ENCODE results near the gene BRICD5.
"Not testable (repeated sequence)": the region's sequence is repeated elsewhere in the genome, so short reads cannot be mapped to it uniquely, and the experiment has no call there.

Gene BRICD5

DNA sequence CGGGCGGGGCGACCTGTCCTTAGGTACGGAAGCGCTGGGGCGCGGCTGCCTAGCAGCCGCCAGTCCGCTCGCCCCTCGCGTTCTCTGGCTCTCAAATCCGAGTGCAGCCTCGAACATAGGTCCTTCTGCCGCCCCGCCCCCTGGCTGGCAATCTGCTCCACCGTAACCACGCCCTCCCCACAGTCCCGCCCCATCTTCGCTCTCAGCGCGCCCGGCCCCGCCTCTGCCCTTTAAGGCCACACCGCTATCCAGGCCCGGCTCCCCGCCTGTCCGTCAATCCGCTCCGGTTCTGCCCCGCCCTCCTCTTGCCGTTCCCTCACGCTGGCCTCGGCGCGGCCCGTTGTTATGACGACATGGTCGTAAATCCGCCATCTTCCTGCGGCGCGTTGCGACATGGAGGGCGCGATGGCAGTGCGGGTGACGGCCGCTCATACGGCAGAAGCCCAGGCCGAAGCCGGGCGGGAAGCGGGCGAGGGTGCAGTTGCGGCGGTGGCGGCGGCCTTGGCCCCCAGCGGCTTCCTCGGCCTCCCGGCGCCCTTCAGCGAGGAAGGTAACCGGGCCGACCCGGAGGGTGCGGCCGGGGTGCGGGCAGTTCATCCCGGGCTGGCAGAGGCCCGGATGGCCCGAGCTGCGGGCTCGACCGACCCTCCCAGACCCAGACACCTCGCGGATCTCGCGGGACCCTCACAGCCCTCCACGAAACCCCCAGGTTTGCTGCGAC is 12.7 kb upstream of the BRICD5 start, which contains the start of gene E4F1:
Gene E4F1, plus strand, starts transcription at position 371 of the 721 bp plus-strand sequence. Its CDS starts 23 bp downstream, at position 394.
- peak; percentile 98 for DNase-seq (ENCODE audit: low spot score)

DNA sequence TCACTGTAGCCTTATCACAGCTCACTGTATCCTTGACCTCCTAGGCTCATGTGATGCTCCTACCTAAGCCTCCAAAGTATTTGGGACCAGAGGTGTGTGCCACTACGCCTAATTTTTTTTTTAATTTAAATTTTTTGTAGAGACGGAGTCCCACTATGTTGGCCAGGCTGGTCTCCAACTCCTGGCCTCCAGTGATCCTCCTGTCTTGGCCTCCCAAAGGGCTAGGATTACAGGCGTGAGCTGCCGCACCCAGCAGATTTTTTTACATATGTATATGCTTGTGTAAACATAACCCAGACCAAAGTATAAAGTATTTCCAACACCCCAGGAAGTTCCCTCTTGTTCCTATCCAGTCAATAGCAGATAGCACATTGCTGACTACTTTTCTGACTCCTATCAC is 5.7 kb upstream of the BRICD5 start:
- DNase-seq (ENCODE audit: low spot score), result no peak

DNA sequence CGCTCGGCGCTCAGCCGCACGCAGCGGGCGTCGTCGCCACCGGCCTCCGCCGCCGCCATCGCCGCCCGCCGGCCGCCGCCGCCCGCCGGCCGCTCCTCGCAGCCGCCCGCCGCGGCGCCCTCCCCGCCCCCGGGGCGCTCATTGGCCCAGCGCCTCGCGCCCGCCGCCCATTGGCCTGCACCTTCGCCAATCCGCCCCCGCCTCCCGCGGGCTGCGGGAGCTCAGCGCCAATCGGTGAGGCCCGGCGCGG is 4.0 kb upstream of the BRICD5 start, which contains the start of gene PGP:
Gene PGP, minus strand, starts transcription at position 122 of the 250 bp plus-strand sequence. Its CDS starts 63 bp downstream, at position 59.
- no peak for DNase-seq (ENCODE audit: low spot score)

DNA sequence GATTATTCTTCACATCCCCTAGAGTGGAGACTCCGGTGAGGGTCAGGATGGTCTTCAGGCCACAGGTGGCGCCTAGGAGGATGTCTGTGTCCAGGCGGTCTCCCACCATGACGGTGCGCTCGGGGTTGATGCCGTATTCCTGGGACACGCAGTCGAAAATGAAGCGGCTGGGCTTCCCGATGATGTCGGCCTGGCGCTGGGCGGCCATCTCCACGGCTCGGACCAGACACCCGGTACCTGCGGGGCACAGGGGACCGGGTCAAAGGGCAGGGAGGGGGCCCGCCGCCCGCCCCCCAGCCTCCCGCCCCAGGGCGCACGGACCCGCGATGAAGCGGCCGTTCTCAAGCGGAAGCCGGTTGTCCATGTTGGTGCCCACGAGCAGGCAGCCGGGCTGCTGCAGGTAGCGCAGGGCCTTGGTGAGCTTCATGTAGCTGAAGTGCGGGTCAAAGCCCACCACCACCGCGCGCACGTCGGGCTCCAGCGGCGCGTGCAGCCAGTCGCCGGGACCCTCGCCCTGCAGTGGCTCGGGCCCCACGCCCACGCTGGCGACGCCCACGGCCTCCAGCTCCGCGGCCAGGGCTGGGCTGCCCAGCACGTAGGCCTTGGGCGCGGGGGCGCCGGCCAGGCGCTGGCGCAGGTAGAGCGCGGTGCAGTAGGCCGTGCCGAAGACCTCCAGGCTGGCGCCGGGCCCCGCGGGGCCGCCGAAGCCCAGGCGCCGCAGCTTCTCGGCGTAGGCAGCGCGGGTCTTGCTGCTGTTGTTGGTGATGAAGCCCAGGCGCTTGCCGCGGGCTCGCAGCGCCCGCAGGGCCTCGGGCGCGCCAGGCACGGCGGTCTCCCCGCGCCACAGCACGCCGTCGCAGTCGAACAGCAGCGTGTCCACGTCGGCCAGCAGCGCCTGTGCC is 3.4 kb upstream of the BRICD5 start:
- DNase-seq (ENCODE audit: low spot score), result no peak

DNA sequence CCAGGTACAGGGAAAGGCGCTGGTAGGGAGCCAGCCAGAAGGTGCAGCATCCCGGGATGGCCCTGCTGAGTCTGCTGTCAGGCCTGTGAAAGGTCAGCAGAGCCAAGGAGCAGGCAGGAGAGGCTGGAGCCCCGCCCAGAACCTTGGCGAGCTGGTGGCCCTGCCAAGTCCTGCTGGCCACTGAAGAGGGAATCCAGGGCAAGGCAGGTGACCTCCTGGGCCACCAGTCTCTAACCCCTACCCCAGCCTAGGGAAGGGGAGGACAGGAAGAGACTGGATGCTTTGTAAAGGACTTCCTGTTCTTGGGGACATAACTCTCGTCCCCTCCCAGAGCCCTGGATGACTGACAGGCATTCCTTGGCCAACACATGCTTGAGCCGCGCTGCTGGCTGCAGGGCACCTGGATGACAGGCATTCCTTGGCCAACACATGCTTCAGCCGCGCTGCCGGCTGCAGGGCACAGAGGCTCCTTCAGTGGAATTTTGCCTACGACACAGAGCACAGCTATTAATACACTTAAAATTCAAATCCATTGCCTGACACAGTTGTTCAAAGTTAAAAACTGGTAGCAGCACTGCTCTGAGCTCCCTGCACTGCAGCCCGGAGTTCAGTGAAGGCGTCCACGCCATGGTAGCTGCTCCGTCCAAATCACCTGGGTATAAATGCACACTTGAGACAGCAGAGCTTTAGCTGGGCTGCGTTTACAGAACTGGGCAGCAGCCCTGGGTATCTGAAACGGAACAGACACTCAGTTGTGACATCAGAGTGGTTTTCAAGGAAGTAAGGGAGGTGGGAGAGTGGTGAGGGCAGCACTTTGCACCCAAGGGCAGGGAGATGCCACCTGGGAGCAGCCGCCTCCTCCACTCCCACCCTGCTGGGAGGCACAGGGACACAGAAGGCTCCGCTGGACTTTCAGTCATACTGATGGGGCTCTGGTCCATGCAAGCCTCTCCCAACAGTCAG is 2.0 kb upstream of the BRICD5 start:
- DNase-seq (ENCODE audit: low spot score), result no peak

DNA sequence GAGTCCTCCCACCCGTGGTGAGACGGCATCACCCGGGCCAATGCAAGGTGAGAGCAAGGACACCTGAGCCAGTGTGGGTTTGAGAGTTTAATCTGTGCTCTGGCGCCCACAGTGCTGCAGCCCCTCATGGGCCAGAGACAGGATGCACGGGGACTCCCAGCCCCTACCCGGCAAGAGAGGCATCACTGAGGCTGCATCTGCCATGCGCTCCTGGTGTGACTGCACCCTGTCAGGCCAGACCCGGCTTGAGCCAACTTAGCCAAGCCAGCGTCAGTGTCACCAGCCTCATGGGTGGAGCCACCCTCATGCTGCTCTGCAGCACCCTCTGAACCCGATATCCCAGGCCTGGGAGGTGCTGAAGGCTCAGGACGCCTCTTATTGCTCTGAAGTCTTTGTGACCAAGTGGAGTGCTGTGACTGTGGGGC is 1.3 kb upstream of the BRICD5 start:
- DNase-seq (ENCODE audit: low spot score), result no peak

DNA sequence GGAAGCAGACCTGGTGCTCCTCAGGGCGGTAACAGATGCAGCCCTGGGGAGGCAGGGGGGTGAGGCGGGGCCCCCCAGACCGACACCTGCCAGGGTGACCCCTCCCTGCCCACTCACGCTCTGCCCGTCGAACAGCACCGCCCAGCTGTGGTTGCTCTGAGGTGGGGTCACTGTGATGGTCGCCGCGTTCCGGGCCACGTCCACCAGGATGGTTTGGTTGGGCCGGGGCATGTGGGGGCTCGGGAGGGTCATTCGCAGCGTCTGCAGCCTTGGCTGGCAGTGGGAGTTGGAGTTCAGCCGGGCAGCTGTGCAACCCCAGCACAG is 692 bp downstream of the BRICD5 start:
- no peak for DNase-seq (ENCODE audit: low spot score)

DNA sequence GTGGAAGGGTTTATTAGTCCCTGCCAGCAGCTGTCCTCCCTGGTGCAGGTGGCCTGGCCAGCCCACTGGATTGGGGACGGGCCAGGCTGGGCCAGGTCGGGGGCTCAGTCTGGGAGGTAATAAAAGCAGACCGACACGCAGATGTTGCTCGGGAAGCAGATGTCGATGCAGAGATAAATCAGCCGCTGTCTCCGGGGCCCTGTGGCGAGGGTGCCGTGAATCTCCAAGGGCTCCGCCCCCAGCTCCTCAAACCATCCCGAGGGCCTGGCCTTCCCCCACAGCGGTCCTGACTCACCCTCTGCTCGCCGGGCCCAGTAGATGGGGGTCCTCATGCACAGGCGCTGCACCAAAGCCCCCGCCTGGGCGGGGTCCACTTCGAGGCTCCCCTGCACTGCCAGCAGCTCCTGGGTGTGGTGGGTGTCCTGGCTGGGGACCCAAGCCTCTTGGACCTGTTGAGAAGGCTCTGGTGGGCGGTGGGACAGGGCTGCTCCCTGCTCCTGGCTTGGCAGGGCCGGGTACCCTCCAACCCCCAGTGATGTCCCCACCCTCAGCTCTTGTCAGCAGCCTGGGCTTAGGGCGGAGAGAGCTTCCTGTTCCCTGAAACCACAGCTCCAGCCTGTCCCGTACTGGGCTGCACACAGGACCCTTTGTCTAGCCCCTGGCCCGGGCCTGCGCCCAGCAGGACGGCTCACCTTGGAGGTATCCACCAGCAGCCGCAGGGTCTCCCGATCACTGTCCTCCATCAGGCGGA is 1.2 kb downstream of the BRICD5 start:
- DNase-seq (ENCODE audit: low spot score), result no peak

DNA sequence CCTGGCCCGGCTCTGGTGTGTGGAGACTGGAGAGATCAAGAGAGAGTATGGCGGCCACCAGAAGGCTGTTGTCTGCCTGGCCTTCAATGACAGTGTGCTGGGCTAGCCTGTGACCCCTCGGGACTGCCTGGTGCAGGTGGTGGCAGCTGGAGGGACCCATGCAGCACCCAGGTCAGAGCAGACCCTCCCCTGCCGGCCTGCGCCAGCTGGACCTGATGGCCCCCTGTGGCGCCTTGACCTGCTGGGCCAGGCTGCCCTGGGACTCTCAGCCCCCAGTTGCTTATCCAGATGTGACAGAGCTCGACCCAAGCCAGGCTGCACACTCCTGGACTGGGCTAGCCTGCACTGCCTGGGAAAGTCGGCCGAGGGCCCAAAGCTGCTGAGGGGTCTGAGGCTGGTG is 1.9 kb downstream of the BRICD5 start:
- DNase-seq (ENCODE audit: low spot score), result no peak

DNA sequence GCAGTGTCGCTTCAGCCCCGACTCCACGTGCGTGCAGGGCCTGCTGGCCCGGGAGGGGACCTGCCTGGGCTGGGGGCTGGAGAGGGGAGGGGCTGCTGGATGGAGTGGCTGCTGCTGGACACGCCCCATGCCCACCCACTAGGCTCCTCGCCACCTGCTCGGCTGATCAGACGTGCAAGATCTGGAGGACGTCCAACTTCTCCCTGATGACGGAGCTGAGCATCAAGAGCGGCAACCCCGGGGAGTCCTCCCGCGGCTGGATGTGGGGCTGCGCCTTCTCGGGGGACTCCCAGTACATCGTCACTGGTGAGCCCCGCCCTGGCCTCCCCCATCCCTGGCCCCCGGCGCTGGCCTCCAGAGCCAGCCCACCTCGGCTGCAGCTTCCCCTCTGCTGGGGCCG is 2.4 kb downstream of the BRICD5 start:
- no peak for DNase-seq (ENCODE audit: low spot score)

DNA sequence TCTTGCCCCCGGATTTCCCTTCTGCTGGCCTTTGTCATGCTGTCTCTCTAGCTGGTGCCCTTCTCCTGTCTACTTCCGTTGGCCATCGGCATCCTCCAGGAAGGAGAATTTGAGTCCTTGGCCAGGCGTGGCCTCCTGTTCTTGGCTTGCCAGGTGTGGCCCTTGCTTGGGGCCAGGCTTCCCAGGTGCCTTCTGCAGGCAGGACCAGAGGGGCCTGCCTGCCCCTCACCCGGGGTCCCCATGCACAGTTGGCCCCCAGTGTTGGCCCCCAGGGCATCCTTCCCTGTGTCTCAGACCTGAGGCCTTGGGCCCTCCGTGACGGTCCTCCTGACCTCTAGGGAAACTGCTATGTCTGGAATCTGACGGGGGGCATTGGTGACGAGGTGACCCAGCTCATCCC is 2.8 kb downstream of the BRICD5 start:
- DNase-seq (ENCODE audit: low spot score), result no peak

DNA sequence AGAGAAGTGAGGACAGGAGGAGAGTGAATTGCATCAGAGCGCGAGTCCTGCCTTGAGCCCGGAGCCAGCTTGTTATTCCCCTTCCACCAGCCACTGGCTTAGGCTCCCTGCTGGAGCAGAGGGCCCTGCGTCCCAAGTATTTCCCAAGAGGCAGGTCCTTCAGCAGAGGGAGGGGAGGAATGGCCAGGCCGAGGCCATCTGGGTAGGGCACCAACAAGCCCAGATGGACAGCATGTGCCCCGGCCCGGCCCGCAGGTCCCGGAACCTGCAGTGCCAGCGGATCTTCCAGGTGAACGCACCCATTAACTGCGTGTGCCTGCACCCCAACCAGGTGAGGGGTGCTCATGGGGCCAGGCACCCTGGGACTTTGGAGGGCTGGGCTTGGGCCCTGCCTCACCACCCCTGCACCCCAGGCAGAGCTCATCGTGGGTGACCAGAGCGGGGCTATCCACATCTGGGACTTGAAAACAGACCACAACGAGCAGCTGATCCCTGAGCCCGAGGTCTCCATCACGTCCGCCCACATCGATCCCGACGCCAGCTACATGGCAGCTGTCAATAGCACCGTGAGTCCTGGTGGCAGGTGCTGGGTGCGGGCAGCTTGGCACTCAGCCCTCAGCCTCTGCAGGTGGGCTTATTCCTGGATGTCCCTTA is 3.8 kb downstream of the BRICD5 start:
- no peak for DNase-seq (ENCODE audit: low spot score)

DNA sequence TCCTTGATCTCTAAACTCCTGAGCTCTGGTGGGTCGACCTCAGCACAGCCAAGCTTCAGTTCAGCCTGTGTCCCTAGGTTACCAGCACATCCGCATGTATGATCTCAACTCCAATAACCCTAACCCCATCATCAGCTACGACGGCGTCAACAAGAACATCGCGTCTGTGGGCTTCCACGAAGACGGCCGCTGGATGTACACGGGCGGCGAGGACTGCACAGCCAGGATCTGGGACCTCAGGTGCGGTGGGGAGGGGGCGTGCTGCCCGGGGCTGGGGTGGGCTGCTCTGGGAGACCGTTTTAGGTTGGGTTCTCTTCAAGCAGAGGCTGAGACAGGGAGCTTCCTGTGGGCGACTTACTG is 4.3 kb downstream of the BRICD5 start:
- DNase-seq (ENCODE audit: low spot score), result no peak

DNA sequence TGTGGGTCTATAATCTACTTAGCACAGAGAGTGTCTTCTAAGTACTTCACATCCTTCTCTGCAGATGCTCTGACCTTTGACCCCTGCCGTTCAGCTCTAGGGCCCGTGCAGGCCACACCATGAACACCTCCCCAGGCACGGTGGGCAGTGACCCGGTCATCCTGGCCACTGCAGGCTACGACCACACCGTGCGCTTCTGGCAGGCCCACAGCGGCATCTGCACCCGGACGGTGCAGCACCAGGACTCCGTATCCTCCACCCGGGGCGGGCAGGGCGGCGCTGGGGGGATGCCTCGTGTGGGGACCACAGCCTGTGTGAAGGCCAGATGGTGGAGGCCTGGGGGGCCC is 4.7 kb downstream of the BRICD5 start:
- DNase-seq (ENCODE audit: low spot score), result no peak

DNA sequence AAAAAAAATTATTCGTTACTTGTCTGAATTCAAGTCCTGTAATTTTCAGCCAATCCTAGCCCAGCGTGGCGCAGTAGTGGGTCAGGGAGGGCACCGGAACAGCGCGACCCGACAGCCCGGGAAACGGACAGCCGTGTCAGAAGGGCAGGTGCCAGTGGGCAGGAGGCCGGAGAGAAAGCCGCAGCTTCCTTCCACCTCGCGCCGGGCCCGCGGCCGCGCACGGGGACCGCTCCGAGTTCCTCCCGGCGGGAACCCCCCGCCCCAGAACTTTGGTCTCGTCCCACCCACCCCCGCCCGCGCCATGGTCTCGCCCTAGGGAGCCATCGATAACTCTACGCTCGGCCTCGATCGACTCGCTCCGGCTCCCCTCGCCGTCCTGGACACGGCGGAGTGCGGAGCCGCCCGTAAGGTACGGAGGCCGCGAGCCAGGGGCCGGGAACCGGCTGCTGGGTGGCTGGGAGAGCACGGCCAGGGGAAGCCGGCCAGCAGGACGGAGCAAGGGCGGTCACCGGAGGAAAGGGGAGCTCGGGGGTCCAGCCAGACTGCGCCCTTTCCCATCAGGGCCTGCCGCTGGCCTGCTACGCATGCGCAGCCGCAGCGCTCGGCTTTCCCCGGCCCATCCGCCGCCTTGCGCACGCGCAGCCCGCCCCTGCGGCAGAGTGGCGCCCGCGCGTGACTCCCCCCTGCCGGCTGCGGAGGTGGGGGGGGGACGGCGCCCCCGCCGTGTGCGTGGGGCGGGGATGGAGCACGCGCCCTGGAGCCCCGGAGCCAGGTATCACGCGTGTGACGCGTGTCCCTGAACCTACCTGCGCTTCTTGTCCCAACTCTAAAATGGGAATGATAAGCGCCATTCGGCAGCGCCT is 5.3 kb downstream of the BRICD5 start, which contains the start of gene MLST8:
Gene MLST8, plus strand, starts transcription at position 351 of the 863 bp plus-strand sequence. CDS start 632 bp downstream, outside the sequence.
- DNase-seq (ENCODE audit: low spot score), result peak; percentile 87

DNA sequence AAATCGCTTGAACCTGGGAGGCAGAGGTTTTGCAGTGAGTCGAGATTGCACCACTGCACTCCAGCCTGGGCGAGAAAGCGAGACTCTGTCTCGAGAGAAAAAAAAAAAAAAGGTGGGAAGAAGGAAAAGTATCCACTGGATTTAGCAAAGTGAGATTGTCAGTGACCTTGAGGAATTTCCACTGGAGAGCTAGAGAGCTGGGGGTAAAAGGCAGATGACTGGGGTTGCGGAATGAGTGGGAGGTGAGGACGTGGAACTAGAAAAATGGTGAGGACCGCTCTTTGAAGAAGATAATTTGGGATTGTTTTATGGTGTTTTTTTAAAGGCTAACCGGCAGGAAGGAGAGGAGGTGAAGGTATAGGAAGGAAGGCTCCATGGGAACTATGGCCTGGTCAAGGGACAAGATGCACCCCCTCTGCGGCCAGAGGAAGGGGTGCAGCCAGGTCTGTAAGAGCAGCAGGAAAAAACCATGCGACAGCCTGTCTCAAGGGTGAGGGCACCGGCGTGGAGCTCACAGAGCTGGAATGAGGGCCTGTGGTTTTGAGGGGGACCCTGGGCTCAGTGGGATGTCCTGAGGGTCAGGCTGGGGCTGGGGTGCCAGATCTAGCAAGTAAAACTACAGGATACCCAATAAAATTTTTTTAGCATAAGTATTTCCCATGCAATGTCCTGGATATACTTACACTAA is 6.1 kb downstream of the BRICD5 start:
- no peak for DNase-seq (ENCODE audit: low spot score)

DNA sequence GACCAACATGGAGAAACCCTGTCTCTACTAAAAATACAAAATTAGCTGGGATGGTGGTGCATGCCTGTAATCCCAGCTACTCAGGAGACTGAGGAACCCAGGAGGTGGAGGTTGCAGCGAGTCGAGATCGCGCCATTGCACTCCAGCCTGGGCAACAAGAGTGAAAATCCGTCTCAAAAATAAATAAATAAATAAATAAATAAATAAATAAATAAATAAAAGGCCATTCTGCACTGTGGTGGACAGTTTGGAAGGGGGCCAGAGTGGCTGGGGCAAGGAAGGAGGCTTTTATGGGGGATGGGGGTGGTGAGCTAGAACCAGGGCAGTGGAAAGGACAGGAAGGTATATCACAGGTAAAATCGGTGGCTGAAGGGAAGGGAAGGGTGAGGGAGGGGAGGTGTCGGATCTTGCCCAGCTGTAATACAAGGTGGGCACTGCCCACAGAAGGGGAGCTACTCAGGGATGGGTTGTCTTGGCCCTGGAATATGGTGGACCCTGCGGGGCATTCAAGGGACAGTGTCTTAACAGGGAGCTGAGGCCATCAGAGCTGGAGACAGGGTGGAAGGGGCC is 7.5 kb downstream of the BRICD5 start:
- DNase-seq (ENCODE audit: low spot score), result not testable (repeated sequence)

DNA sequence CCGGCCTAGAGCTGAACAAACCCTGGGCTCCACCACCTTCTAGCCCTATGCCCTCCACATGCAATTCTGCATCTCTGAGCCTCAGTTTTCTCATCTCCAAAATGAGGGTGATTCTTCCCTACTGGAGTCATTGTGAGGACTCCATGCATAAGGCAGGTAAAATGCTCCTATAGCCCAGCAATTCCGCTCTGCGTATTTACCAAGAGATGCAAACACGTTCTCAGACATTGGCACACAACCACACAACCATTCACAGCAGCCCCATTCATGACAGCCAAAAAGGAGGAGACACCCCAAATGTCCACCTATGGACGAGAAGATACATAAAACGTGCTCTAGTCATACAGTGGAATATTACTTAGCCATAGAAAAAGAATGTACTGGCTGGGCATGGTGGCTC is 10.3 kb downstream of the BRICD5 start:
- DNase-seq (ENCODE audit: low spot score), result no peak

DNA sequence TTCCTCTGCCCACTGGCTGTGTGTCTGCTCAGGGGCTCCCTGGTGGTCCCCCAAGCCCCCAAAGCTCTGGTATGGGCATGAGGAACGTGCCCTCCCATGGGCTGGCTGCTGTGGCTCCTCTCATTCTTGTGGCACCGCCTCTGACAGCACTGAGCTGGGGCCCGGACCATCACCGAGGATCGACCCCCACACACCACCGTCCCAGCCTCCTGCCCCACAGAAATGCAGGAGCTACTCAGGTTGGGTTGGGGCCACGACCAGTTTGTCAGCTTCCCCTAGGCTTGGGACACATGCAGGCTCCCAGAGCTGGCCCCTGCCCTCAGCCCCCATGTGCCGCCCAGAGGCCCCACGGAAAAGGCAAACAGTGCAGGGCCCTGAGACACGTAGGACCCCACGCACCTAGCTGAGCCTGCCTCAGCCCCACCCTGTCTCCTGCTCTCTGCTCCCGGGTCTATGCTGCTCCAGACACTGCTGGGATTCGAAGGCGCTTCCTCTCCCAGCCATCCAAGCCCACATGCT is 11.0 kb downstream of the BRICD5 start:
- DNase-seq (ENCODE audit: low spot score), result no peak

Data from globus pallidus (tissue), 1 donor.